Natural killer cell (primary cell): ENCODE measurements around the gene MGAT5B. TPM values are rescaled to one million over a fixed set of nuclear protein-coding genes. Genes with fewer than 3 reads are reported as not detected.

ENCODE experiments used
- ATAC-seq, 3 donors: fragments of 150-1000 bp in 2 of 3; fragments of 200-7000 bp in 1 of 3; cut with Tn5 transposase; 1 replicate in 1 of 3; 2 replicates in 2 of 3; pipeline ENCODE4 v1.10.0; 2021; ENCODE audit warnings: mild to moderate bottlenecking in 2 of 3, moderate library complexity in 2 of 3
- DNase-seq, 2 donors: peaks; one replicate each; pipeline versions ENCODE4 v3.0.0 to v3.0.0-alpha.2; 2013 to 2021; ENCODE audit warnings: mixed read lengths in 1 of 2
- H3K27ac ChIP-seq: one replicate; pipeline ENCODE4 v1.5.1; 2013; ENCODE audit warnings: mild to moderate bottlenecking, low read length
- H3K27me3 ChIP-seq: one replicate; pipeline ENCODE4 v1.6.1; 2013; ENCODE audit warnings: low read length; ENCODE audit not compliant: control insufficient read depth, insufficient read depth
- H3K36me3 ChIP-seq: one replicate; pipeline ENCODE4 v1.6.1; 2013; ENCODE audit warnings: low read length; ENCODE audit not compliant: control insufficient read depth, insufficient read depth
- H3K4me1 ChIP-seq: one replicate; pipeline ENCODE4 v1.6.1; 2013; ENCODE audit warnings: low read length; ENCODE audit not compliant: control insufficient read depth, insufficient read depth
- H3K4me3 ChIP-seq: one replicate; pipeline ENCODE4 v1.5.1; 2013; ENCODE audit warnings: low read length
- H3K9me3 ChIP-seq: one replicate; pipeline ENCODE4 v1.6.1; 2013; ENCODE audit warnings: low read length; ENCODE audit not compliant: control insufficient read depth, insufficient read depth
- H3K27ac Mint-ChIP-seq, 2 donors: one replicate each; pipeline ENCODE4 v1.8.0; 2022; ENCODE audit warnings: mild to moderate bottlenecking in 2 of 2, mixed read lengths in 2 of 2, moderate library complexity in 1 of 2
- H3K27me3 Mint-ChIP-seq, 2 donors: one replicate each; pipeline ENCODE4 v1.8.0; 2022; ENCODE audit warnings: low read depth in 2 of 2, mixed read lengths in 2 of 2
- H3K36me3 Mint-ChIP-seq: one replicate; pipeline ENCODE4 v1.8.0; 2022; ENCODE audit warnings: mixed read lengths
- H3K4me1 Mint-ChIP-seq, 2 donors: one replicate each; pipeline ENCODE4 v1.8.0; 2022; ENCODE audit warnings: mixed read lengths in 2 of 2
- H3K4me3 Mint-ChIP-seq: one replicate; pipeline ENCODE4 v1.8.0; 2022; ENCODE audit warnings: mild to moderate bottlenecking, moderate library complexity, mixed read lengths
- H3K9me3 Mint-ChIP-seq, 2 donors: one replicate each; pipeline ENCODE4 v1.8.0; 2022; ENCODE audit warnings: mixed read lengths in 2 of 2
- CTCF ChIP-seq: fragments of 200-600 bp; IDR thresholded peaks from one replicate; pipeline ENCODE4 v1.8.0; 2022; ENCODE audit warnings: antibody characterized with exemption
- WGBS: methylation state at CpG from one replicate; pipeline ENCODE4 v1.1.7; 2013; ENCODE audit warnings: missing lambda C conversion rate; ENCODE audit not compliant: insufficient coverage; 5-methylcytosine and 5-hydroxymethylcytosine counted together
- intact Hi-C: fragments of 100-400 bp; cut with micrococcal nuclease; formaldehyde crosslinking; loops from one replicate; pipeline ENCODE4 v1.14.2; 2022
- total RNA-seq, 4 donors: library from RNA; stranded (reverse); fragments of 120-200 nt in 1 of 4; gene quantifications; one replicate each; pipeline versions ENCODE4 v1.2.3 to v1.2.4, GENCODE V29; 2013 to 2022

The MGAT5B gene
- total RNA-seq, 3 donors from 2014 or later (not counting 1 experiment from before 2014, with no cell fraction given) = not detected

GRCh38 chr17:76935331-76935730 is 67.1 kb downstream of the MGAT5B start:
- H3K36me3 Mint-ChIP-seq = no peaks in the 10 kb centered on the region
- no peaks in the 10 kb centered on the region for H3K4me1 Mint-ChIP-seq

GRCh38 chr17:76937238-76937637 is 69.0 kb downstream of the MGAT5B start:
- ATAC-seq (no peak), DNase-seq (no peak)
- Histone ChIP-seq H3K27me3 (no peaks in the 10 kb centered on the region), H3K9me3 (no peaks in the 10 kb centered on the region), H3K27ac (no peak overlapping the region), H3K36me3 (no peaks in the 10 kb centered on the region), H3K4me1 (no peaks in the 10 kb centered on the region), H3K4me3 (no peak overlapping the region)
- no peaks in the 10 kb centered on the region for H3K4me1 Mint-ChIP-seq
- intact Hi-C loops = no loop called here
- no peak overlapping the region for H3K27ac Mint-ChIP-seq
- TF ChIP-seq CTCF = no peak
- WGBS = 85% methylated on average over 2 of the region's 2 CpGs
- peaks cover 7 to 12% of the 10 kb centered on the region in 2 donors for H3K27me3 Mint-ChIP-seq
- H3K9me3 Mint-ChIP-seq = no peaks in the 10 kb centered on the region
- H3K36me3 Mint-ChIP-seq = no peaks in the 10 kb centered on the region
- no peak overlapping the region for H3K4me3 Mint-ChIP-seq

More at GRCh38 chr17:76935331-76935730, 67.1 kb downstream of the MGAT5B start:
- Histone ChIP-seq H3K4me1 (no peaks in the 10 kb centered on the region), H3K27me3 (no peaks in the 10 kb centered on the region), H3K27ac (no peak overlapping the region), H3K9me3 (no peaks in the 10 kb centered on the region), H3K36me3 (no peaks in the 10 kb centered on the region), H3K4me3 (no peak overlapping the region)
- ATAC-seq (no peak), DNase-seq (no peak)
- no peak overlapping the region for H3K4me3 Mint-ChIP-seq
- no peaks in the 10 kb centered on the region for H3K9me3 Mint-ChIP-seq
- TF ChIP-seq CTCF = no peak
- no peak overlapping the region for H3K27ac Mint-ChIP-seq
- intact Hi-C loops = no loop called here
- WGBS = 87% methylated on average over 2 of the region's 3 CpGs
- H3K27me3 Mint-ChIP-seq = peaks cover 7 to 12% of the 10 kb centered on the region in 2 donors

DNA sequence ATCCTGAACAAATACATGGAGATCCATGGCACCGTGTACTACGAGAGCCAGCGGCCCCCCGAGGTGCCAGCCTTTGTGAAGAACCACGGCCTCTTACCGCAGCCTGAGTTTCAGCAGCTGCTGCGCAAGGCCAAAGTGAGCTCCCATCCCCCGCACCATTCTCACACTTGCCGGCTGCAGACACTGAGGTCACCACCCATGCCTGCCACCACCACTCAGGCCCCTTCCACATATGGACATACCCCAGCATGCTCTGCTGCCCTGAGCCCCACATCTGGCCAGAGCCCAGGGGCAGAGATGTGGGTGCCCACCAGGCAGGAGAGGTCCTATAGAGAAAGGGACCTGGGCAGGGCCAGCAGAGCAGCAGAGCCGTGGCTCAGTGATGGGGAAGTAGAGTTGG is 69.8 kb downstream of the MGAT5B start:
- Histone ChIP-seq H3K36me3 (no peaks in the 10 kb centered on the region), H3K27me3 (no peaks in the 10 kb centered on the region), H3K4me3 (no peak overlapping the region), H3K9me3 (no peaks in the 10 kb centered on the region), H3K4me1 (no peaks in the 10 kb centered on the region), H3K27ac (no peak overlapping the region)
- H3K9me3 Mint-ChIP-seq = no peaks in the 10 kb centered on the region
- DNase-seq (no peak), ATAC-seq (peak in 1 of 3 donors; percentile 16)
- no peaks in the 10 kb centered on the region for H3K36me3 Mint-ChIP-seq
- H3K27ac Mint-ChIP-seq = no peak overlapping the region
- no peak for TF ChIP-seq CTCF
- H3K27me3 Mint-ChIP-seq = peaks cover 7 to 12% of the 10 kb centered on the region in 2 donors
- H3K4me1 Mint-ChIP-seq = no peaks in the 10 kb centered on the region
- H3K4me3 Mint-ChIP-seq = no peak overlapping the region
- intact Hi-C loops = no loop called here
- 86% methylated on average over 10 of the region's 10 CpGs for WGBS

GRCh38 chr17:76940295-76940694 is 72.1 kb downstream of the MGAT5B start:
- DNase-seq = no peak
- Histone ChIP-seq H3K36me3 (no peaks in the 10 kb centered on the region), H3K9me3 (no peaks in the 10 kb centered on the region), H3K4me1 (no peaks in the 10 kb centered on the region), H3K4me3 (no peak overlapping the region), H3K27me3 (no peaks in the 10 kb centered on the region), H3K27ac (no peak overlapping the region)
- intact Hi-C loops = no loop called here
- no peak for ATAC-seq
- H3K9me3 Mint-ChIP-seq = no peaks in the 10 kb centered on the region
- TF ChIP-seq CTCF = no peak
- WGBS = 86% methylated on average over 14 of the region's 14 CpGs
- H3K36me3 Mint-ChIP-seq = no peaks in the 10 kb centered on the region
- no peaks in the 10 kb centered on the region for H3K4me1 Mint-ChIP-seq
- H3K4me3 Mint-ChIP-seq = no peak overlapping the region
- H3K27me3 Mint-ChIP-seq = no peaks in the 10 kb centered on the region
- H3K27ac Mint-ChIP-seq = no peak overlapping the region
